Measurements from ENCODE around the gene ARPIN. TPM values are rescaled to one million over a fixed set of nuclear protein-coding genes. Genes with fewer than 3 reads are reported as not detected.
"Not testable (repeated sequence)": the region's sequence is repeated elsewhere in the genome, so short reads cannot be mapped to it uniquely, and the experiment has no call there.

The ARPIN gene
- total RNA-seq: 12.5 and 13.0 TPM in 2 replicates

GRCh38 chr15:89912674-89913396 lies at the start of gene ARPIN:
TSS of gene ARPIN (minus strand) at chr15:89912952. CDS start at chr15:89912835, 117 bp downstream.
- DNase-seq (ENCODE audit: low read depth, low spot score): no peak

GRCh38 chr15:89958107-89958805 lies 45.5 kb upstream of the ARPIN start:
- DNase-seq (ENCODE audit: low read depth, low spot score): no peak

GRCh38 chr15:89955449-89955998 lies 42.8 kb upstream of the ARPIN start:
- not testable (repeated sequence) for DNase-seq (ENCODE audit: low read depth, low spot score)

- no peak for DNase-seq (ENCODE audit: low read depth, low spot score)
Observed at GRCh38 chr15:89954541-89954940, 41.8 kb upstream of the ARPIN start.

- DNase-seq (ENCODE audit: low read depth, low spot score): no peak
Observed at GRCh38 chr15:89948796-89949195, 36.0 kb upstream of the ARPIN start.

GRCh38 chr15:89947385-89947784 lies 34.6 kb upstream of the ARPIN start:
- no peak for DNase-seq (ENCODE audit: low read depth, low spot score)

- DNase-seq (ENCODE audit: low read depth, low spot score): no peak
Observed at GRCh38 chr15:89946681-89947299, 34.0 kb upstream of the ARPIN start.

GRCh38 chr15:89943721-89944120 lies 31.0 kb upstream of the ARPIN start:
- DNase-seq (ENCODE audit: low read depth, low spot score): not testable (repeated sequence)

- no peak for DNase-seq (ENCODE audit: low read depth, low spot score)
Observed at GRCh38 chr15:89939910-89940309, 27.2 kb upstream of the ARPIN start.

- not testable (repeated sequence) for DNase-seq (ENCODE audit: low read depth, low spot score)
Observed at GRCh38 chr15:89939377-89939776, 26.6 kb upstream of the ARPIN start.

- DNase-seq (ENCODE audit: low read depth, low spot score): no peak
Observed at GRCh38 chr15:89937365-89938350, 24.9 kb upstream of the ARPIN start.

GRCh38 chr15:89936786-89937265 lies 24.1 kb upstream of the ARPIN start:
- DNase-seq (ENCODE audit: low read depth, low spot score): no peak

GRCh38 chr15:89936051-89936785 lies 23.5 kb upstream of the ARPIN start:
- no peak for DNase-seq (ENCODE audit: low read depth, low spot score)

GRCh38 chr15:89932880-89933279 lies 20.1 kb upstream of the ARPIN start:
- DNase-seq (ENCODE audit: low read depth, low spot score): no peak

- DNase-seq (ENCODE audit: low read depth, low spot score): no peak
Observed at GRCh38 chr15:89928421-89928820, 15.7 kb upstream of the ARPIN start.

- DNase-seq (ENCODE audit: low read depth, low spot score): no peak
Observed at GRCh38 chr15:89926158-89926557, 13.4 kb upstream of the ARPIN start.

- no peak for DNase-seq (ENCODE audit: low read depth, low spot score)
Observed at GRCh38 chr15:89917442-89918101, 4.8 kb upstream of the ARPIN start.

GRCh38 chr15:89916660-89917059 lies 3.9 kb upstream of the ARPIN start:
- no peak for DNase-seq (ENCODE audit: low read depth, low spot score)

- DNase-seq (ENCODE audit: low read depth, low spot score): no peak
Observed at GRCh38 chr15:89912145-89912673, 543 bp downstream of the ARPIN start.

Data from pulmonary artery endothelial cell (primary cell).